ENCODE data around the gene TBC1D9B.

TBC1D9B gene

DNA sequence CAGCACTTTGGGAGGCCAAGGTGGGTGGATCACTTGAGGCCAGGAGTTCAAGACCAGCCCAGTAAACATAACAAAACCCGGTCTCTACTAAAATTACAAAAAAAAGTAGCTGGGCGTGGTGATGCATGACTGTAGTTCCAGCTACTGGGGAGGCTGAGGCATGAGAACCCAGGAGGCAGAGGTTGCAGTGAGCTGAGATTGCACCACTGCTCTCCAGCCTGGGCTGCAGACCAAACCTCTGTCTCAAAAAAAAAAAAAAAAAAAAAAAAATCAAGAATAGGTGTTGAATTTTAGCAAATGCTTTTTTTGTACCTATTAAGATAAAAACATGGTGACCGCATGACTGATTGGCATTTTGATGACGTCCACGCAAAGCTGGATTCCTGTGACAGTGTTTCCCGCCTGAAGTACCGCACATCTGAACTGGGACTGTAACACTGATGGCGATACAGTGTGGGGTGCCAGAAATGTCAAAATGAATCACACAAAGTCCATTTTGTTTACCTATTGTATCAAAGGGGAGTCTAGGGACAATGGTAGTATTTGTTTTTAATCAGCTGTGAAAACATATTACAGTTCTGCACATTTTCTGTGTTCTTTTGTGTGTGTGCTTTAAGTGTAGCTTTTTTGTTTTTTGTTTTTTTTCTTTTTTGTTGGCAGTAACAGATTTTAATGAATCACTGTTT lies 23.2 kb upstream of the TBC1D9B start:
- TF ChIP-seq CTCF (IDR thresholded peaks at IDR 0.05) (no peak), ZFX (IDR thresholded peaks at IDR 0.05; ENCODE audit: borderline replicate concordance) (no peak)
- H3K27ac ChIP-seq, result no peak overlapping the region

GRCh38 chr5:179927824-179928223 lies 20.1 kb upstream of the TBC1D9B start:
- no peak overlapping the region for H3K27ac ChIP-seq
- no peak for TF ChIP-seq CTCF (IDR thresholded peaks at IDR 0.05)
- TF ChIP-seq ZFX (IDR thresholded peaks at IDR 0.05; ENCODE audit: borderline replicate concordance), result no peak

DNA sequence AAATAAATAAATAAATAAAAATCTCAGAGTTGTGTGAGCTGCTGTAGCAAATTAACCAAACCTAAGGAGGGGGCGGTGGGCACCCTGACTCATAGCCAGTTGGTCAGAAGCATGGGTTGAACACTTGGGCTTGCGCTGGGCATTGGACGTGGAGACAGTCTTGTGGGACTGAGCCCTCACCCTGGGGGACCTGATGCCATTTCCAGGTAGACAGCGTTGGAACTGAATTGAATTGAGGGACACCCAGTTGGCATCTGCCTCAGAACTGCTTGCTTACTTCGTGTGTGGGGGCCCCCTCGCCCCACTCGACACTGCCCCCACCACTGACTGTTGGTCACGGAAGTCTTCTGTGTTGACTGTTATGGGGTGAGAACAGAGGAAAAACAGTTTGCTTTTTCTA lies 19.0 kb upstream of the TBC1D9B start:
- TF ChIP-seq CTCF (IDR thresholded peaks at IDR 0.05) (no peak), ZFX (IDR thresholded peaks at IDR 0.05; ENCODE audit: borderline replicate concordance) (no peak)
- no peak overlapping the region for H3K27ac ChIP-seq

DNA sequence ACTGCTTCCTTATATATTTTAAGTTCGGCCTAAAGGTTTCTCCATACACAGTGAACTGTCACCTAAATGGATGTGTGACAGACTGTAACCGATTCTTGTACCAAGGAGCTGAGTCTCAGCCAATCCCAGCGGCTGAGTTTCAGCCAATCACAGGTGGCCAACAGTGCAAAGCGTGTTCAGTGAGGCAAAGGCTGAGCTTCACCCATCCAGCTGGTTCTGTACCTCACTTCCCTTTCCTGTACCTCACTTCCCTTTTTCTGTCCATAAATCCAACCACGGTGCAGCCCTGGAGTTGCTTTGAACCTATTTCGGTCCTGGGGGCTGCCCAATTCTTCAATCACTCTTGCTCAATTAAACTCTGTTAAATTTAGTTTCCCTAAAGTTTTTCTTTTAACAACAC lies 15.7 kb upstream of the TBC1D9B start:
- no peak overlapping the region for H3K27ac ChIP-seq

DNA sequence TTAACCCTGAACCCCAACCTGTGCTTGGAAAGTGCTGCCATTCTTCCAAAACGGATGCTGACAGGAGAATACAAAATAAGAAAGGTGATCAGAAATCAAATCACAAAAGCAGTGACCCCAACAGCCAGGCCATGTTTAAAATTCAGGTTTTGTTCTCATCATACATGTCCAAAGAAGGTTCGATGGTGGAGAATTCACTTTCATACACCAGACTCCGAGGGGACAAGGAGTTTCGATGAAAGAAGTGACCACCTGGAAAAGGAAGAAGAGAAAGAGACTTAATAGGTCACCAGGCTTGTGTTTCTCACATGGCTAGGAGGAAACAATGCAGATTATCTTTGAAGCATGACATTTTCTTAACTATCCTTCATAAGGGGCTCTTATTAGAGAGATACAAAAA lies 12.5 kb upstream of the TBC1D9B start:
- TF ChIP-seq ZFX (IDR thresholded peaks at IDR 0.05; ENCODE audit: borderline replicate concordance) (no peak), CTCF (IDR thresholded peaks at IDR 0.05) (no peak)
- no peak overlapping the region for H3K27ac ChIP-seq

More for the DNA sequence above, 15.7 kb upstream of the TBC1D9B start:
- TF ChIP-seq CTCF (IDR thresholded peaks at IDR 0.05) (no peak), ZFX (IDR thresholded peaks at IDR 0.05; ENCODE audit: borderline replicate concordance) (no peak)

DNA sequence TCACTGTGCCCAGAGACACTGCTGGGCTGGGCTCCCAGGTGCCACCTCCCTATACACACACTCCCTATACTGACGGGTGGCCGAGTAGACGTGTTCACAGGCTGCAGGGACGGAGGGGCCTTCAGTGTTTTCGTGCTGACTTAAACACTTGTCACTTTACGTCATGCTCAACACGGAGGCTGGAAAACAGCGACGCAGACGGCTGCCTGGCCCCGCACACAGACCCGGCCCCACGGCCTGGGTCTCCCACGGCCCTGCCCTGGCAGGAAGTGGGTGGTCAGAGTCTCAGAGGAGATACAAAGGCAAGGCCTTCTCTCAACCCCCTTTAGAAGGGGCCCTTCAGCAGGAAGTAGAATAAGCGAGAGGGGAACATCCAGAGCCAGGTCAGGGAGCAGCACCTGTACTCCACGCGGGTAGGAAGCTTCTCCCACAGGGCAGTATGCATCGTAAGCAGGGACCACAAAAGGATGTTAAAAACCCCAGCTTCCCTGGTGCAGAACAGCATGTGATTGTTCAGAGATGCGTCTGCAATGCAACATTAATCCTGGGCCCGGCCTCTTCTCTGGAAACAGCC lies 11.9 kb upstream of the TBC1D9B start:
- TF ChIP-seq CTCF (IDR thresholded peaks at IDR 0.05), result no peak
- no peak for TF ChIP-seq ZFX (IDR thresholded peaks at IDR 0.05; ENCODE audit: borderline replicate concordance)
- H3K27ac ChIP-seq, result no peak overlapping the region

- TF ChIP-seq CTCF (IDR thresholded peaks at IDR 0.05) (no peak), ZFX (IDR thresholded peaks at IDR 0.05; ENCODE audit: borderline replicate concordance) (no peak)
- H3K27ac ChIP-seq, result no peak overlapping the region
Observed at GRCh38 chr5:179918742-179919486, 11.2 kb upstream of the TBC1D9B start.

Measured in 22Rv1 (cell line).